Keratinocyte (primary cell): ENCODE data around the gene SYT2. TPM values are rescaled to one million over a fixed set of nuclear protein-coding genes. Genes with fewer than 3 reads are reported as not detected.

Source experiments
- DNase-seq: peaks from one replicate; pipeline ENCODE4 v3.0.0-alpha.2; 2011; ENCODE audit warnings: low read depth, missing footprints, low spot score
- FAIRE-seq: peaks from 2 replicates; lab custom pipeline; 2011; peaks lifted over from hg19 to GRCh38; lab: Jason Lieb, UNC
- H2AFZ ChIP-seq: 2 replicates; pipeline ENCODE4 v1.6.0; 2012; ENCODE audit warnings: low read length, control low read depth, inconsistent platforms; ENCODE audit not compliant: control insufficient read depth
- H3K27ac ChIP-seq: 2 replicates; pipeline ENCODE4 v1.5.1; 2011; ENCODE audit warnings: low read length; ENCODE audit not compliant: control insufficient read depth, insufficient read depth
- H3K27me3 ChIP-seq: 3 replicates; pipeline ENCODE4 v1.6.0; 2011; ENCODE audit warnings: low read length; ENCODE audit not compliant: control insufficient read depth, insufficient read depth; ENCODE audit errors: extremely low read depth
- H3K36me3 ChIP-seq, 2 experiments: 2 replicates in 1 of 2; 3 replicates in 1 of 2; pipeline ENCODE4 v1.5.1; 2011; ENCODE audit warnings: low read length in 2 of 2, mild to moderate bottlenecking in 1 of 2; ENCODE audit not compliant: control insufficient read depth in 2 of 2, insufficient read depth in 2 of 2; ENCODE audit errors: extremely low read depth in 1 of 2
- H3K4me1 ChIP-seq: 3 replicates; pipeline ENCODE4 v1.5.1; 2011; ENCODE audit warnings: low read length; ENCODE audit not compliant: control insufficient read depth, insufficient read depth; ENCODE audit errors: extremely low read depth
- H3K4me2 ChIP-seq: 3 replicates; pipeline ENCODE4 v1.6.0; 2011; ENCODE audit warnings: low read depth, low read length; ENCODE audit not compliant: control insufficient read depth, insufficient read depth; ENCODE audit errors: extremely low read depth
- H3K4me3 ChIP-seq, 3 experiments: fragments of 200-600 bp in 1 of 3; sonication (generic) in 1 of 3; 2 replicates in 2 of 3; 3 replicates in 1 of 3; pipeline ENCODE4 v1.5.1; 2011 to 2016; ENCODE audit warnings: low read length in 3 of 3, mild to moderate bottlenecking in 3 of 3, control low read depth in 2 of 3, inconsistent platforms in 1 of 3, low read depth in 1 of 3, mixed read lengths in 1 of 3, mixed run types in 1 of 3, moderate library complexity in 1 of 3; ENCODE audit not compliant: control insufficient read depth in 2 of 3, insufficient read depth in 2 of 3; ENCODE audit errors: extremely low read depth in 1 of 3
- H3K79me2 ChIP-seq: 2 replicates; pipeline ENCODE4 v1.6.0; 2012; ENCODE audit warnings: low read length; ENCODE audit not compliant: control insufficient read depth, insufficient read depth
- H3K9ac ChIP-seq: 3 replicates; pipeline ENCODE4 v1.6.0; 2011; ENCODE audit warnings: low read length; ENCODE audit not compliant: control insufficient read depth, insufficient read depth; ENCODE audit errors: extremely low read depth
- H3K9me1 ChIP-seq: 3 replicates; pipeline ENCODE4 v1.6.0; 2011; ENCODE audit warnings: low read length; ENCODE audit not compliant: control insufficient read depth, insufficient read depth; ENCODE audit errors: extremely low read depth
- H3K9me3 ChIP-seq: 2 replicates; pipeline ENCODE4 v1.5.1; 2012; ENCODE audit warnings: low read depth, low read length; ENCODE audit not compliant: control insufficient read depth
- H4K20me1 ChIP-seq: 3 replicates; pipeline ENCODE4 v1.6.0; 2011; ENCODE audit warnings: low read length; ENCODE audit not compliant: control insufficient read depth, insufficient read depth; ENCODE audit errors: extremely low read depth
- EZH2 ChIP-seq: IDR thresholded peaks from one replicate; pipeline ENCODE4 v1.6.1; 2012; ENCODE audit warnings: inconsistent platforms, mild to moderate bottlenecking, low read length, moderate library complexity
- dilution Hi-C: fragments of 300-500 bp; cut with MboI; formaldehyde crosslinking; loops from one replicate; pipeline ENCODE4 v1.7.0; 2020; ENCODE audit warnings: low sequenced_read_pairs; ENCODE audit not compliant: extremely low pct_ligation_motif_present
- polyA plus RNA-seq, 5 experiments: library from polyadenylated mRNA; depleted of rRNA in 3 of 5; stranded (reverse) in 3 of 5; stranded (forward) in 1 of 5; unstranded in 1 of 5; fragments of >200 nt; gene quantifications; 1 replicate in 1 of 5; 2 replicates in 3 of 5; 3 replicates in 1 of 5; pipeline versions ENCODE4 v1.2.1 to v1.2.3, GENCODE V29; 2011 to 2012; ENCODE audit warnings: missing spikeins in 2 of 5, low read depth in 1 of 5, low replicate concordance in 1 of 5
- TF ChIP-seq, protein P1 (sequence below), 3 experiments: IDR thresholded peaks in 1 of 3; conservative IDR thresholded peaks in 1 of 3; optimal IDR thresholded peaks in 1 of 3; 2 replicates in 2 of 3; 3 replicates in 1 of 3; pipeline versions ENCODE3 to v1.5.1; 2011; ENCODE audit warnings: low read length in 3 of 3, mild to moderate bottlenecking in 3 of 3, moderate library complexity in 2 of 3, control low read depth in 1 of 3, inconsistent platforms in 1 of 3; ENCODE audit not compliant: insufficient read depth in 2 of 3; ENCODE audit errors: extremely low read depth in 1 of 3

The SYT2 gene
- polyA plus RNA-seq, 1 donor (not counting 4 experiments of a cell fraction or from before 2014, with no cell fraction given) = not detected

- Histone ChIP-seq H3K9ac (peak overlapping the region; percentile 58), H2AFZ (no peak overlapping the region), H3K9me3 (no peaks in the 10 kb centered on the region), H3K36me3 (no peaks in the 10 kb centered on the region), H3K4me1 (peaks cover 57% of the 10 kb centered on the region), H3K27ac (peak overlapping the region; percentile 91), H3K79me2 (no peaks in the 10 kb centered on the region), H3K4me2 (peak overlapping the region; percentile 63), H3K9me1 (no peaks in the 10 kb centered on the region), H3K4me3 (peak overlapping the region in 1 of 3 experiments; percentile 28), H3K27me3 (no peaks in the 10 kb centered on the region), H4K20me1 (no peaks in the 10 kb centered on the region)
- TF ChIP-seq, protein P1, sequence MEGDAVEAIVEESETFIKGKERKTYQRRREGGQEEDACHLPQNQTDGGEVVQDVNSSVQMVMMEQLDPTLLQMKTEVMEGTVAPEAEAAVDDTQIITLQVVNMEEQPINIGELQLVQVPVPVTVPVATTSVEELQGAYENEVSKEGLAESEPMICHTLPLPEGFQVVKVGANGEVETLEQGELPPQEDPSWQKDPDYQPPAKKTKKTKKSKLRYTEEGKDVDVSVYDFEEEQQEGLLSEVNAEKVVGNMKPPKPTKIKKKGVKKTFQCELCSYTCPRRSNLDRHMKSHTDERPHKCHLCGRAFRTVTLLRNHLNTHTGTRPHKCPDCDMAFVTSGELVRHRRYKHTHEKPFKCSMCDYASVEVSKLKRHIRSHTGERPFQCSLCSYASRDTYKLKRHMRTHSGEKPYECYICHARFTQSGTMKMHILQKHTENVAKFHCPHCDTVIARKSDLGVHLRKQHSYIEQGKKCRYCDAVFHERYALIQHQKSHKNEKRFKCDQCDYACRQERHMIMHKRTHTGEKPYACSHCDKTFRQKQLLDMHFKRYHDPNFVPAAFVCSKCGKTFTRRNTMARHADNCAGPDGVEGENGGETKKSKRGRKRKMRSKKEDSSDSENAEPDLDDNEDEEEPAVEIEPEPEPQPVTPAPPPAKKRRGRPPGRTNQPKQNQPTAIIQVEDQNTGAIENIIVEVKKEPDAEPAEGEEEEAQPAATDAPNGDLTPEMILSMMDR (optimal IDR thresholded peaks at IDR 0.05 in 1 of 3, IDR thresholded peaks at IDR 0.05 in 1 of 3, conservative IDR thresholded peaks at IDR 0.05 in 1 of 3; ENCODE audit: extremely low read depth in 1 of 3, insufficient read depth in 2 of 3, low read length in 3 of 3) = peak; percentile 38 to 66 (median 45)
- TF ChIP-seq EZH2 = no peak
- dilution Hi-C loops = no loop called here
- peak; percentile 97 for DNase-seq
- FAIRE-seq = peak; percentile 99
Observed at GRCh38 chr1:202593845-202594244, 116.4 kb downstream of the SYT2 start.

- FAIRE-seq = peak; percentile 17
- no peak overlapping the region for H2AFZ ChIP-seq
- peaks cover 70% of the 10 kb centered on the region for H3K4me1 ChIP-seq
- no peaks in the 10 kb centered on the region for H4K20me1 ChIP-seq
- no peaks in the 10 kb centered on the region for H3K27me3 ChIP-seq
- TF ChIP-seq EZH2 = no peak
- TF ChIP-seq, protein P1 (optimal IDR thresholded peaks at IDR 0.05 in 1 of 3, IDR thresholded peaks at IDR 0.05 in 1 of 3, conservative IDR thresholded peaks at IDR 0.05 in 1 of 3; ENCODE audit: extremely low read depth in 1 of 3, insufficient read depth in 2 of 3, low read length in 3 of 3) = no peak
- no peaks in the 10 kb centered on the region for H3K9me1 ChIP-seq
- dilution Hi-C loops = no loop called here
- DNase-seq = no peak
- no peak overlapping the region for H3K9ac ChIP-seq
- no peaks in the 10 kb centered on the region for H3K9me3 ChIP-seq
- no peaks in the 10 kb centered on the region for H3K79me2 ChIP-seq
- no peaks in the 10 kb centered on the region for H3K36me3 ChIP-seq
- H3K4me2 ChIP-seq = no peak overlapping the region
- peak overlapping the region; percentile 91 for H3K27ac ChIP-seq
- no peak overlapping the region for H3K4me3 ChIP-seq
Observed at GRCh38 chr1:202592146-202592545, 118.1 kb downstream of the SYT2 start.
